NK-92 (cell line): ENCODE data around the gene TMEM269.

ENCODE experiments used
- DNase-seq: peaks from one replicate; lab custom pipeline; 2025; ENCODE audit not compliant: unreplicated experiment; lab: John Stamatoyannopoulos, UW

Gene TMEM269

GRCh38 chr1:42847111-42847595 lies 62.4 kb downstream of the TMEM269 start:
- no peak for DNase-seq

- DNase-seq, result no peak
These were observed 63.1 kb downstream of the TMEM269 start for GRCh38 chr1:42847721-42848460.

DNA sequence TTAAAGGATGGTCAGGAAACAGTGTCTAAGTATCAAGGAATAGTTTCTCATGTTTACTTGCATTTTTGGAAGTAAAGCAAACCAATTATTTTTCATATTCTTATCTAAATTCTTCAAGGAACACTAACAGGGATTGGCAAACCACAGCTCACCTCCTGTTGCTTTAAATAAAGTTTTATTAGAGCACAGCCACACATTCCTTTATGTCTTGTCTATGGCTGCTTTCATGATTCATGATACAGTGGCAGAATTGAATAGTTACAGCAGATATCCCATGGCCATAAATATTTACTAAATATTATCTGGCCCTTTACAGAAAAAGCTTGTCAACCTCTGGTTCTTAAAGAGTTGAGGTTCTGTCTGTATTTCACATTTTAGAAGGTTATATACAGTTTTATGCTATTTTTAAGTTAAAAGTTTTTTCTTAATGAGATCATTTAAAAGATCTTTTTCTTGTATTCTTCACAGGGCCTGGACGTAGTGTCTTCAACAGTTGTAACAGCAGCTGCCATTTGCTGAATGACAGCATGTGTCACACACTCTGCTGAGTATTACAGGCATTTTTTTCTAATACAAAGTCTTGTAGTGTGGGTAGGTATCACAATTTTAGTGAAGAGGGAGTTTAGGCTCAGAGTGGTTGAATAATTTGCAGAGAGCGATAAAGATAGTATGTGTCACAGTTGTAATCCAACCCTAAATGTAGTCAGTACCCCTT lies 64.2 kb downstream of the TMEM269 start:
- DNase-seq, result no peak

DNA sequence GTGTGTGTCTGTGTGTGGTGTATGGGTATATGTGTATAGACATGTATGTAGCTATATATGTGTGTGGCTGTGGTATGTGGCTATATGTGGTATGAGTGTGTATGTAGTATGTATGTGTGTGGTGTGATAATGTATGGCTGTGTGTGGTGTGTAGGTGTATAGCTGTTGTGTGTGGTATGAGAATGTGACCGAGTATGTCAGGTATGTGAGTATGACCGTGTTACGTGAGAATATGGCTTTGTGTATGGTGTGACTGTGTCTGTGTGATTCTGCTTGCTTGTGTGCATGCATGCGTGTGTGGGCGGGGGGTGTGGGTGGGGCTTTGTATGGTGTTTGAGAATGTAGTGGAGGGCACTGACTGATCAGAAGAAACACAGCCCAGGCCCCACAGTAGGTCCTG lies 65.2 kb downstream of the TMEM269 start:
- no peak for DNase-seq
